Glutamatergic neuron (in vitro differentiated cells): ENCODE data around the gene SH3GL1. TPM values are rescaled to one million over a fixed set of nuclear protein-coding genes. Genes with fewer than 3 reads are reported as not detected.
A peak's percentile ranks its signal among the peaks of the same experiment; 100 is the strongest.

Experiments
- DNase-seq: peaks from one replicate; pipeline ENCODE4 v3.0.0; 2022
- H3K27ac Mint-ChIP-seq: one replicate; pipeline ENCODE4 v1.8.0; 2020; ENCODE audit warnings: mild to moderate bottlenecking, mixed read lengths, inconsistent platforms; ENCODE audit not compliant: unreplicated experiment
- H3K27me3 Mint-ChIP-seq: one replicate; pipeline ENCODE4 v1.8.0; 2020; ENCODE audit warnings: mild to moderate bottlenecking, moderate library complexity, mixed read lengths, inconsistent platforms; ENCODE audit not compliant: unreplicated experiment
- H3K36me3 Mint-ChIP-seq: one replicate; pipeline ENCODE4 v1.8.0; 2020; ENCODE audit warnings: mild to moderate bottlenecking, mixed read lengths, inconsistent platforms; ENCODE audit not compliant: unreplicated experiment
- H3K4me1 Mint-ChIP-seq: one replicate; pipeline ENCODE4 v1.8.0; 2020; ENCODE audit warnings: mild to moderate bottlenecking, low read depth, mixed read lengths, inconsistent platforms; ENCODE audit not compliant: unreplicated experiment
- H3K4me3 Mint-ChIP-seq: one replicate; pipeline ENCODE4 v1.8.0; 2020; ENCODE audit warnings: mild to moderate bottlenecking, mixed read lengths, inconsistent platforms; ENCODE audit not compliant: unreplicated experiment
- H3K9me3 Mint-ChIP-seq: one replicate; pipeline ENCODE4 v1.8.0; 2020; ENCODE audit warnings: mild to moderate bottlenecking, moderate library complexity, mixed read lengths, inconsistent platforms; ENCODE audit not compliant: unreplicated experiment
- CTCF ChIP-seq: fragments of 200-600 bp; sonication (generic); IDR thresholded peaks from one replicate; pipeline ENCODE4 v1.5.0; 2021; ENCODE audit not compliant: partially characterized antibody, unreplicated experiment
- total RNA-seq: library from RNA; stranded (reverse); fragmentation: NEBNext Ultra II Directional; extraction: Animal tissue kit (Norgen Biotek cat#: 25700); gene quantifications from one replicate; pipeline ENCODE4 v1.2.1, GENCODE V29; 2021; ENCODE audit not compliant: unreplicated experiment

SH3GL1 gene
- total RNA-seq, 1 donor from 2014 or later: 56.3 TPM

- DNase-seq: no peak
- H3K36me3 Mint-ChIP-seq: no peaks in the 10 kb centered on the region
These were observed 43.8 kb upstream of the SH3GL1 start for GRCh38 chr19:4443966-4444764.

GRCh38 chr19:4443188-4443587 lies 42.8 kb upstream of the SH3GL1 start:
- Mint-ChIP-seq H3K9me3 (peaks cover 1% of the 10 kb centered on the region), H3K4me3 (peak overlapping the region; percentile 25), H3K4me1 (peaks cover 5% of the 10 kb centered on the region), H3K36me3 (no peaks in the 10 kb centered on the region), H3K27ac (no peak overlapping the region), H3K27me3 (peaks cover 4% of the 10 kb centered on the region)
- DNase-seq: no peak
- no peak for TF ChIP-seq CTCF

More at GRCh38 chr19:4443966-4444764, 43.8 kb upstream of the SH3GL1 start:
- Mint-ChIP-seq H3K4me1 (peaks cover 8% of the 10 kb centered on the region), H3K27ac (peak overlapping the region; percentile 70), H3K9me3 (peaks cover 1% of the 10 kb centered on the region), H3K27me3 (peaks cover 4% of the 10 kb centered on the region), H3K4me3 (no peak overlapping the region)
- no peak for TF ChIP-seq CTCF

DNA sequence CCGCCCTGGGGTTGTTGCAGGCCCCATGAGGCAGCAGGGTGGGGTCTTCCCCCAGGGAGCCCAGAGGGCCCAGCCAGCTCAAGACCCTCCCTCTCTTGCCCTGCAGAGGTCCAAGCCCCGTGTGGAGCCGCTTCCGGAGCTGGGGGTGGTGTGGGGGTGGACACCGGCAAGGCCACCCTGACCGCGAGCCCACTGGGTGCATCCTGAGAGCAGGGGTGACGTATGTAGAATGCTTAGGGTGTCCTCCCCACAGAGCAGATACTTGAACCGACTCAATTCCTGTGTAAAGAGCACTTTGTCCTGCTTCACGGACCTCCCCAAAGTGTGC lies 42.4 kb upstream of the SH3GL1 start:
- Mint-ChIP-seq H3K27ac (no peak overlapping the region), H3K4me1 (peaks cover 5% of the 10 kb centered on the region), H3K4me3 (peak overlapping the region; percentile 25), H3K36me3 (no peaks in the 10 kb centered on the region), H3K9me3 (peaks cover 1% of the 10 kb centered on the region), H3K27me3 (peaks cover 4% of the 10 kb centered on the region)
- TF ChIP-seq CTCF: no peak
- no peak for DNase-seq

GRCh38 chr19:4441994-4442818 lies 41.9 kb upstream of the SH3GL1 start:
- H3K4me3 Mint-ChIP-seq: no peak overlapping the region
- DNase-seq: no peak
- no peak for TF ChIP-seq CTCF

DNA sequence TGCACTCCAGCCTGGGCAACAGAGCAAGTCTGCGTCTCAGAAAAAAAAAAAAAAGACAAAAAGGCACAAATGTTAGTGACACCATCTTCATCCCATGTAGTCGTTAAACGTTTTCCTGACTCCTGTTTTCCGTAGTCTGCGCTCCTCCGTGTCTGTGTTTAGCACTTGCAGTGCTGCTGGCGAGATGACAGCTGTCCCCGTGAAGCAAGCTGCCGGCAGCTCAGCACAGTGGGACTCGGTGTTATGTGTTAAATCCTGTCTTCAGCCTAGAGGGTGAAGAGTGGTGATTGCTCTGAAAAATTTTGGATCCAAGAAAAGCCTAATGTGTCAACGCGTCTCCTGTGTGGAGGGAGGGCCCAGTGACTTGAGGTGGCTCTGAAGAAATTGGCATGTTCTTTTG lies 38.9 kb upstream of the SH3GL1 start:
- no peaks in the 10 kb centered on the region for H3K36me3 Mint-ChIP-seq
- H3K27me3 Mint-ChIP-seq: peaks cover 5% of the 10 kb centered on the region
- no peak for DNase-seq
- H3K9me3 Mint-ChIP-seq: peaks cover 3% of the 10 kb centered on the region
- no peak for TF ChIP-seq CTCF
- H3K4me1 Mint-ChIP-seq: peaks cover 5% of the 10 kb centered on the region
- peak overlapping the region; percentile 47 for H3K4me3 Mint-ChIP-seq
- peak overlapping the region; percentile 92 for H3K27ac Mint-ChIP-seq

More at GRCh38 chr19:4441994-4442818, 41.9 kb upstream of the SH3GL1 start:
- Mint-ChIP-seq H3K4me1 (peaks cover 5% of the 10 kb centered on the region), H3K9me3 (peaks cover 1% of the 10 kb centered on the region), H3K36me3 (no peaks in the 10 kb centered on the region), H3K27ac (peak overlapping the region; percentile 17), H3K27me3 (peaks cover 4% of the 10 kb centered on the region)
